GM08714 (cell line): ENCODE measurements around the gene OGG1.

Experiments
- H3K4me3 ChIP-seq: fragments of 200-500 bp; sonication (Bioruptor generic); 2 replicates; pipeline ENCODE4 v1.5.1; 2014; ENCODE audit warnings: mild to moderate bottlenecking, low read length, inconsistent platforms
- ZNF274 ChIP-seq: IDR thresholded peaks from 2 replicates; pipeline ENCODE4 v1.6.1; 2012; ENCODE audit warnings: mild to moderate bottlenecking, low read depth, low read length

Gene OGG1

GRCh38 chr3:9736831-9737230, 12.9 kb upstream of the OGG1 start:
- H3K4me3 ChIP-seq = no peak overlapping the region
- no peak for TF ChIP-seq ZNF274

GRCh38 chr3:9739181-9739580, 10.6 kb upstream of the OGG1 start:
- no peak for TF ChIP-seq ZNF274
- H3K4me3 ChIP-seq = no peak overlapping the region

- H3K4me3 ChIP-seq = no peak overlapping the region
- no peak for TF ChIP-seq ZNF274
Observed at GRCh38 chr3:9742560-9742959, 7.2 kb upstream of the OGG1 start.

- no peak overlapping the region for H3K4me3 ChIP-seq
- TF ChIP-seq ZNF274 = no peak
Observed at GRCh38 chr3:9743548-9743947, 6.2 kb upstream of the OGG1 start.

- H3K4me3 ChIP-seq = no peak overlapping the region
- TF ChIP-seq ZNF274 = no peak
Observed at GRCh38 chr3:9744162-9744561, 5.6 kb upstream of the OGG1 start.

- TF ChIP-seq ZNF274 = no peak
Observed at GRCh38 chr3:9745521-9745920, 4.2 kb upstream of the OGG1 start.

GRCh38 chr3:9746330-9746729, 3.4 kb upstream of the OGG1 start:
- no peak for TF ChIP-seq ZNF274
- no peak overlapping the region for H3K4me3 ChIP-seq

More at GRCh38 chr3:9745521-9745920, 4.2 kb upstream of the OGG1 start:
- H3K4me3 ChIP-seq = no peak overlapping the region

GRCh38 chr3:9747267-9747666, 2.5 kb upstream of the OGG1 start:
- H3K4me3 ChIP-seq = no peak overlapping the region
- no peak for TF ChIP-seq ZNF274

GRCh38 chr3:9748031-9748430, 1.7 kb upstream of the OGG1 start:
- TF ChIP-seq ZNF274 = no peak
- H3K4me3 ChIP-seq = no peak overlapping the region

- H3K4me3 ChIP-seq = peak overlapping the region; percentile 50; the same call in 1 of the 2 replicates
- TF ChIP-seq ZNF274 = no peak
Observed at GRCh38 chr3:9749296-9749644, 482 bp upstream of the OGG1 start.

GRCh38 chr3:9750556-9751411, 1.0 kb downstream of the OGG1 start:
- TF ChIP-seq ZNF274 = no peak
- peak overlapping the region; percentile 76 for H3K4me3 ChIP-seq

- TF ChIP-seq ZNF274 = no peak
- no peak overlapping the region for H3K4me3 ChIP-seq
Observed at GRCh38 chr3:9754678-9755077, 4.9 kb downstream of the OGG1 start.

GRCh38 chr3:9757427-9757826, 7.7 kb downstream of the OGG1 start:
- TF ChIP-seq ZNF274 = no peak
- H3K4me3 ChIP-seq = no peak overlapping the region

- TF ChIP-seq ZNF274 = no peak
- H3K4me3 ChIP-seq = no peak overlapping the region
Observed at GRCh38 chr3:9760779-9761505, 11.2 kb downstream of the OGG1 start.

GRCh38 chr3:9761919-9762318, 12.2 kb downstream of the OGG1 start:
- no peak overlapping the region for H3K4me3 ChIP-seq
- no peak for TF ChIP-seq ZNF274

- no peak overlapping the region for H3K4me3 ChIP-seq
- TF ChIP-seq ZNF274 = no peak
Observed at GRCh38 chr3:9762871-9763270, 13.1 kb downstream of the OGG1 start.
